HG02610 (cell line): ENCODE results near the gene HLX.

Experiments used
- ATAC-seq: cut with Tn5 transposase; IDR thresholded peaks from one replicate; pipeline ENCODE4 v1.9.1; 2021; ENCODE audit warnings: mild to moderate bottlenecking, moderate library complexity; ENCODE audit not compliant: unreplicated experiment

The HLX gene

GRCh38 chr1:220882061-220882891 lies 3.0 kb downstream of the HLX start:
- no peak for ATAC-seq

- no peak for ATAC-seq
These were observed 5.1 kb downstream of the HLX start for GRCh38 chr1:220884109-220884980.

- no peak for ATAC-seq
These were observed 6.0 kb downstream of the HLX start for GRCh38 chr1:220884981-220885918.

- ATAC-seq = no peak
These were observed 6.7 kb downstream of the HLX start for GRCh38 chr1:220885971-220886370.

GRCh38 chr1:220886470-220887201 lies 7.4 kb downstream of the HLX start:
- no peak for ATAC-seq

GRCh38 chr1:220887202-220887519 lies 7.9 kb downstream of the HLX start:
- ATAC-seq = no peak

GRCh38 chr1:220887520-220888416 lies 8.5 kb downstream of the HLX start:
- no peak for ATAC-seq

- no peak for ATAC-seq
These were observed 9.3 kb downstream of the HLX start for GRCh38 chr1:220888417-220888986.

GRCh38 chr1:220889333-220889732 lies 10.1 kb downstream of the HLX start:
- ATAC-seq = no peak

GRCh38 chr1:220889848-220890287 lies 10.6 kb downstream of the HLX start:
- no peak for ATAC-seq

GRCh38 chr1:220890602-220891001 lies 11.4 kb downstream of the HLX start:
- no peak for ATAC-seq

- ATAC-seq = no peak
These were observed 12.2 kb downstream of the HLX start for GRCh38 chr1:220891224-220892085.

- ATAC-seq = no peak
These were observed 12.8 kb downstream of the HLX start for GRCh38 chr1:220892086-220892376.

- ATAC-seq = no peak
These were observed 13.9 kb downstream of the HLX start for GRCh38 chr1:220892997-220893700.

GRCh38 chr1:220893701-220894024 lies 14.4 kb downstream of the HLX start:
- no peak for ATAC-seq

GRCh38 chr1:220894025-220894923 lies 15.0 kb downstream of the HLX start:
- no peak for ATAC-seq

- ATAC-seq = no peak
These were observed 15.6 kb downstream of the HLX start for GRCh38 chr1:220894924-220895256.
